T-helper 17 cell (primary cell): ENCODE results near the gene AK8. TPM values are rescaled to one million over a fixed set of nuclear protein-coding genes. Genes with fewer than 3 reads are reported as not detected.

Source experiments
- ATAC-seq: fragments of 150-1000 bp; cut with Tn5 transposase; 2 replicates; pipeline ENCODE4 v1.10.0; 2021; ENCODE audit warnings: mild to moderate bottlenecking, moderate library complexity
- DNase-seq, 3 donors: peaks; one replicate each; pipeline versions ENCODE4 v3.0.0 to v3.0.0-alpha.2; 2020 to 2021
- H3K9me3 ChIP-seq: one replicate; pipeline ENCODE4 v1.7.0; 2013; ENCODE audit warnings: low read length, mild to moderate bottlenecking; ENCODE audit not compliant: control insufficient read depth, poor library complexity, severe bottlenecking
- H3K27ac Mint-ChIP-seq: one replicate; pipeline ENCODE4 v1.8.0; 2022; ENCODE audit warnings: mild to moderate bottlenecking, moderate library complexity, mixed read lengths
- H3K27me3 Mint-ChIP-seq: one replicate; pipeline ENCODE4 v1.8.0; 2022; ENCODE audit warnings: mixed read lengths
- H3K36me3 Mint-ChIP-seq: one replicate; pipeline ENCODE4 v1.8.0; 2022; ENCODE audit warnings: low read depth, mixed read lengths
- H3K4me1 Mint-ChIP-seq: one replicate; pipeline ENCODE4 v1.8.0; 2022; ENCODE audit warnings: mild to moderate bottlenecking, mixed read lengths
- H3K4me3 Mint-ChIP-seq: one replicate; pipeline ENCODE4 v1.8.0; 2022; ENCODE audit warnings: mild to moderate bottlenecking, moderate library complexity, mixed read lengths
- total RNA-seq, 4 donors: library from RNA in 2 of 4; stranded (reverse) in 2 of 4; gene quantifications; one replicate each; pipeline ENCODE4 v1.2.3 and lab custom pipeline; 2022 to 2026

The AK8 gene
- total RNA-seq, 2 donors from 2014 or later = 0.32 TPM; not detected in 1

- Mint-ChIP-seq H3K4me1 (peaks cover 25% of the 10 kb centered on the region), H3K27ac (no peak overlapping the region), H3K27me3 (no peaks in the 10 kb centered on the region), H3K36me3 (peaks cover 3% of the 10 kb centered on the region), H3K4me3 (peak overlapping the region; percentile 97)
- ATAC-seq (no peak), DNase-seq (no peak)
- H3K9me3 ChIP-seq = no peaks in the 10 kb centered on the region
Observed at GRCh38 chr9:132770770-132771310, 107.2 kb downstream of the AK8 start.

GRCh38 chr9:132769906-132770769, 107.9 kb downstream of the AK8 start:
- no peaks in the 10 kb centered on the region for H3K9me3 ChIP-seq
- DNase-seq (peak; percentile 28 to 43 (median 31)), ATAC-seq (peak; percentile 70)
- Mint-ChIP-seq H3K4me1 (peaks cover 25% of the 10 kb centered on the region), H3K27ac (peak overlapping the region; percentile 94), H3K4me3 (peak overlapping the region; percentile 97), H3K36me3 (peaks cover 3% of the 10 kb centered on the region), H3K27me3 (no peaks in the 10 kb centered on the region)

- Mint-ChIP-seq H3K27ac (peak overlapping the region; percentile 94), H3K4me3 (peak overlapping the region; percentile 97), H3K27me3 (no peaks in the 10 kb centered on the region), H3K36me3 (peaks cover 3% of the 10 kb centered on the region), H3K4me1 (peaks cover 25% of the 10 kb centered on the region)
- ATAC-seq (peak; percentile 82), DNase-seq (peak; percentile 44 to 48 (median 46))
- H3K9me3 ChIP-seq = no peaks in the 10 kb centered on the region
Observed at GRCh38 chr9:132768932-132769905, 108.9 kb downstream of the AK8 start.

- Mint-ChIP-seq H3K4me3 (no peak overlapping the region), H3K36me3 (no peaks in the 10 kb centered on the region), H3K4me1 (peaks cover 7% of the 10 kb centered on the region), H3K27me3 (peaks cover 22% of the 10 kb centered on the region), H3K27ac (no peak overlapping the region)
- no peaks in the 10 kb centered on the region for H3K9me3 ChIP-seq
- ATAC-seq = no peak
- DNase-seq = no peak
Observed at GRCh38 chr9:132763574-132763973, 114.5 kb downstream of the AK8 start.

- H3K9me3 ChIP-seq = no peaks in the 10 kb centered on the region
- ATAC-seq = no peak
- Mint-ChIP-seq H3K27me3 (peaks cover 22% of the 10 kb centered on the region), H3K4me3 (no peak overlapping the region), H3K36me3 (no peaks in the 10 kb centered on the region), H3K27ac (no peak overlapping the region), H3K4me1 (peaks cover 7% of the 10 kb centered on the region)
- DNase-seq = no peak
Observed at GRCh38 chr9:132762896-132763295, 115.2 kb downstream of the AK8 start.

- H3K27me3 Mint-ChIP-seq = peaks cover 28% of the 10 kb centered on the region
- no peak overlapping the region for H3K4me3 Mint-ChIP-seq
- ATAC-seq (no peak), DNase-seq (no peak)
- no peaks in the 10 kb centered on the region for H3K9me3 ChIP-seq
- H3K27ac Mint-ChIP-seq = no peak overlapping the region
- no peaks in the 10 kb centered on the region for H3K4me1 Mint-ChIP-seq
- H3K36me3 Mint-ChIP-seq = peaks cover 2% of the 10 kb centered on the region
Observed at GRCh38 chr9:132761602-132762001, 116.5 kb downstream of the AK8 start.

- Mint-ChIP-seq H3K27ac (peak overlapping the region; percentile 2), H3K4me3 (no peak overlapping the region), H3K36me3 (peaks cover 3% of the 10 kb centered on the region), H3K4me1 (no peaks in the 10 kb centered on the region), H3K27me3 (peaks cover 34% of the 10 kb centered on the region)
- ATAC-seq = no peak
- DNase-seq = no peak
- no peaks in the 10 kb centered on the region for H3K9me3 ChIP-seq
Observed at GRCh38 chr9:132760057-132760456, 118.0 kb downstream of the AK8 start.

GRCh38 chr9:132757016-132757415, 121.1 kb downstream of the AK8 start:
- ATAC-seq (no peak), DNase-seq (no peak)
- no peak overlapping the region for H3K27ac Mint-ChIP-seq
- no peak overlapping the region for H3K4me3 Mint-ChIP-seq
- peaks cover 3% of the 10 kb centered on the region for H3K36me3 Mint-ChIP-seq
- no peaks in the 10 kb centered on the region for H3K9me3 ChIP-seq
- H3K4me1 Mint-ChIP-seq = no peaks in the 10 kb centered on the region
- H3K27me3 Mint-ChIP-seq = peaks cover 42% of the 10 kb centered on the region

GRCh38 chr9:132756214-132756845, 121.8 kb downstream of the AK8 start:
- H3K9me3 ChIP-seq = no peaks in the 10 kb centered on the region
- Mint-ChIP-seq H3K27me3 (peaks cover 38% of the 10 kb centered on the region), H3K4me3 (no peak overlapping the region), H3K27ac (no peak overlapping the region), H3K36me3 (peaks cover 3% of the 10 kb centered on the region), H3K4me1 (no peaks in the 10 kb centered on the region)
- ATAC-seq = no peak
- DNase-seq = no peak

GRCh38 chr9:132755096-132755495, 123.0 kb downstream of the AK8 start:
- Mint-ChIP-seq H3K4me3 (no peak overlapping the region), H3K36me3 (peaks cover 3% of the 10 kb centered on the region), H3K4me1 (no peaks in the 10 kb centered on the region), H3K27me3 (peaks cover 34% of the 10 kb centered on the region), H3K27ac (no peak overlapping the region)
- no peak for ATAC-seq
- no peaks in the 10 kb centered on the region for H3K9me3 ChIP-seq
- no peak for DNase-seq

GRCh38 chr9:132754236-132754635, 123.8 kb downstream of the AK8 start:
- no peak for DNase-seq
- H3K4me3 Mint-ChIP-seq = no peak overlapping the region
- ATAC-seq = no peak

GRCh38 chr9:132753593-132753880, 124.5 kb downstream of the AK8 start:
- Mint-ChIP-seq H3K4me3 (no peak overlapping the region), H3K27ac (no peak overlapping the region), H3K4me1 (no peaks in the 10 kb centered on the region), H3K36me3 (peaks cover 3% of the 10 kb centered on the region), H3K27me3 (peaks cover 29% of the 10 kb centered on the region)
- ATAC-seq (no peak), DNase-seq (no peak)
- H3K9me3 ChIP-seq = no peaks in the 10 kb centered on the region

More at GRCh38 chr9:132754236-132754635, 123.8 kb downstream of the AK8 start:
- Mint-ChIP-seq H3K4me1 (no peaks in the 10 kb centered on the region), H3K36me3 (peaks cover 3% of the 10 kb centered on the region), H3K27me3 (peaks cover 27% of the 10 kb centered on the region), H3K27ac (no peak overlapping the region)
- no peaks in the 10 kb centered on the region for H3K9me3 ChIP-seq
